Hypothalamus (tissue), 51 donors: ENCODE results near the gene GTF2H4.

Experiments used
- DNase-seq, 51 donors: peaks; one replicate each; lab custom pipeline; 2025; lab: John Stamatoyannopoulos, UW

GTF2H4 gene

GRCh38 chr6:30882204-30882758, 25.7 kb upstream of the GTF2H4 start:
- peak in 10 of 51 donors; percentile 17 to 59 (median 37) for DNase-seq

DNA sequence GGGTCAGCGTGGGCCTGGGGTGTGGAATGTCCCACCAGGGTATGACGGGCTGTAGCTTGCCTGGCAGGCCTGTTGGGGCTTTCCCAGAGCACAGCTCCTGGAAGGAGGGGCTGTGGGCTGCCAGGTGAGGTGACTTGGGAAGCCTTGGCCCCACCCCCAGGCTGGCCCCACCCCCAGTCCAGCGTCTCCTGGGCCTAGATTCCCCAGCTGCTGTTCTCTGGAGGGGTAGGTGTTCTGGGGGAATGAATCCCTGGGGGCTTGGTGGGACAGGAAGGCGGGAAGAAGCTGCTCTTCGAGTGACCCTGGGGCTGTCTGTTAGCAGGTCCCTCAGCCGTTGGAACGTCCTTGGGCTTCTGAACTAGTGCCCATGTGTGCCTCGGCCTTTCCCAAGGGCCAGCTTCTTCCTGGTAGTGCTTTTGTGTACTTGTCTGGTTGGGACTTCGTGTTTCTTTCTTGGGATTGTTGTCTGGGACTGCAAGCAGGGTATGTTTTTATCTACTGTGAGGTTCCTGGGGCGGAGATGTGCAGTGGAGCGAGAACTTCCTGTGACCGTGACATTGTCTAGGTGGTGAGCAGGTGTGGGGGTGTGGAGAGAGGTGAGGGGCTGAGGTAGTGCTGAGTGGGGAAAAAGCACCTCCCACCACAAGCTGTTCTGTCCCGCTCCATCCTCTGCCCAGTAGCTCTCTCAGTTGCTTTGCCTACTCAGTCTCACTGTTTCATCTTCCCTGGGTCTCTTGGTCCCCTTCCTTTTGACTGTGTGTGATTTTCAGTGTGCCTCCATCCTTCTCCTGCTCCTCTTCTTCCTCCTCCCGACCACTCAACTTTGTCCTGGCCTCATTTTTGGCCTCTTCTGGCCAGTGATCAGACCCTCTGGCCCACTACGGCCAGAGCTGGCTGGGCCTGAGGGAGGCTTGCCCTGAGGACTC, 25.0 kb upstream of the GTF2H4 start:
- peak in 11 of 51 donors; percentile 15 to 72 (median 45) for DNase-seq

GRCh38 chr6:30883685-30884520, 24.1 kb upstream of the GTF2H4 start, which contains the start of gene DDR1:
Gene DDR1 (plus strand): TSS chr6:30884519. CDS start chr6:30888730, 4,211 bp downstream.
- peak in 48 of 51 donors; percentile 33 to 91 (median 80) for DNase-seq

DNA sequence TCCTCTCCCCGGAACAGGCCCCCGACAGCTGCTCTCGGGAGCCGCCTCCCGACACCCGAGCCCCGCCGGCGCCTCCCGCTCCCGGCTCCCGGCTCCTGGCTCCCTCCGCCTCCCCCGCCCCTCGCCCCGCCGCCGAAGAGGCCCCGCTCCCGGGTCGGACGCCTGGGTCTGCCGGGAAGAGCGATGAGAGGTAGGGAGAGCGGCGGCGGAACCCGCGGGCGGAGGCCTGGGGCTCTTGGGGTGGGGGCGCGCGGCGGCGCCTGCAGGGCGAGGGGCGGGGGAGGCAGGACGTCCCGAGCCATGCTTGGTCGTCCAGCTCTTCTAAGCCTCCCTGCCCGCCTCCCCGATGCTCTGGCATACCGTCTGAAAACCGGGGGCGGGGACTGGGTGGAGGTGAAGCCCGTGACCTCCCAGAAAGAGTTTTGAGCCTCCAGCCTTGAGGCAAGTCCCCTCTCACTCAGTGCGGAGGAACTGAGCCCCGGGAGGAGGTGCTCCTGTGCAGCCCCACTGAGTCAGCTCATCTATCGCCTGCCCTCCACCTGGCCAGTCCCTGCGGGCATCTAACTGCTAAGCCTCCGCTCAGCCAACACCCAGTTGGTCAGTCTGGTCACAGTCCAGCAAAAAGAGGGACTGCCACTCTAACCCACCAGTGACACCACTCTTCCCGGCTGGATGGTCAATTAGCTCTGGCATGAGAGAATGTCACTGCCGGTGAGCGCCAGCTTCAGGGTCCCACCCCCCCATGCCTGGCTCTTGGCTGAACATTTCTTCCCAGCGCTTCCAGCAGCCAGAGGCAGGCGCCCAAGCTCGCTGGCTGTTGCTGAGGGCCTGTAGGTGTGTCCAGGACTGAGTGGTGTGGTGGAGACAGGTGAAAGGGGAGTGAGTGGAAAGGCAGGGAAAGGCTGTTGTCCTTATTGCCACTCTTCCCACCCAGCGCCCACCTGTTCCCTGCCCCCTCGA, 23.2 kb upstream of the GTF2H4 start:
- DNase-seq, result peak in 46 of 51 donors; percentile 33 to 85 (median 58)

GRCh38 chr6:30885481-30885998, 22.5 kb upstream of the GTF2H4 start:
- peak in 9 of 51 donors; percentile 46 to 85 (median 55) for DNase-seq

- DNase-seq, result peak in 48 of 51 donors; percentile 33 to 88 (median 64)
These were observed 21.8 kb upstream of the GTF2H4 start for GRCh38 chr6:30885999-30886896.

GRCh38 chr6:30886897-30887255, 21.1 kb upstream of the GTF2H4 start:
- no peak for DNase-seq

- peak in 23 of 51 donors; percentile 8 to 69 (median 30) for DNase-seq
These were observed 19.8 kb upstream of the GTF2H4 start for GRCh38 chr6:30887901-30888815.

- DNase-seq, result peak in 3 of 51 donors; percentile 18 to 20 (median 18)
These were observed 19.1 kb upstream of the GTF2H4 start for GRCh38 chr6:30888816-30889495.

- no peak for DNase-seq
These were observed 18.5 kb upstream of the GTF2H4 start for GRCh38 chr6:30889496-30889885.

DNA sequence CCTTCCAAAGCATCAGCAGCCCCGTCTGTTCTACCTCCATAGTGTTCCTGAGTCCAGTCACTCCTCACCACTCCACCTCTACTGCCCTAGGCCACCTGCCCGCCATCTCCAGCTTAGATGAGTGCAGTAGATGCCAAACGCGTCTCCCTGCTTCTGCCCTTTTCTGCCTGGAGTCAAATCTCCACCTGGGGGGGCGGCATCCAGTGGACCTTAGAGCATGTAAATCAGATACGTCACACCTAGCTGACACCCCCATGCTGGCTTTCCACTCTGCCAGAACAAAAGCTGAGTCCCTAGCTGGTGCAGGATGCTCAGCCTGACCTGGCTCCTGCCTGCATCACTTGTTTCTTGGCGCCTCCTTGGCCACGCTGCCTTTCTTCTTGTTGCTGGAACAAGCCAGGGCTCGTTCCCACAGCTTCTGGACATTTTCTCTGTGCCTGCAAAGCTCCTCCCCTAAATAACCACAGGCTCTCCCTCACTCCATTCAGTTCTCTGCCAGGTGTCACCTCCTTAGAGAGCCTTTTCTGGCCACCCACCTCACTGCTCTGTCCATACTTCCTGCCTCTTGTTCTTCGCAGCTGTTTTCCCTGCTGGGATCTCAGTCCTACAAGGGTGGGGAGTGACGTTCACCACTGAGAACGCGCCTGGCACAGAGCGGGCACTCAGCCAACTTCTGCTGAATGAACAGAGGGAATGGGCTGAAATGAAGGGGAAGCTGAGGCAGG, 17.9 kb upstream of the GTF2H4 start:
- DNase-seq, result peak in 46 of 51 donors; percentile 21 to 90 (median 68)

DNA sequence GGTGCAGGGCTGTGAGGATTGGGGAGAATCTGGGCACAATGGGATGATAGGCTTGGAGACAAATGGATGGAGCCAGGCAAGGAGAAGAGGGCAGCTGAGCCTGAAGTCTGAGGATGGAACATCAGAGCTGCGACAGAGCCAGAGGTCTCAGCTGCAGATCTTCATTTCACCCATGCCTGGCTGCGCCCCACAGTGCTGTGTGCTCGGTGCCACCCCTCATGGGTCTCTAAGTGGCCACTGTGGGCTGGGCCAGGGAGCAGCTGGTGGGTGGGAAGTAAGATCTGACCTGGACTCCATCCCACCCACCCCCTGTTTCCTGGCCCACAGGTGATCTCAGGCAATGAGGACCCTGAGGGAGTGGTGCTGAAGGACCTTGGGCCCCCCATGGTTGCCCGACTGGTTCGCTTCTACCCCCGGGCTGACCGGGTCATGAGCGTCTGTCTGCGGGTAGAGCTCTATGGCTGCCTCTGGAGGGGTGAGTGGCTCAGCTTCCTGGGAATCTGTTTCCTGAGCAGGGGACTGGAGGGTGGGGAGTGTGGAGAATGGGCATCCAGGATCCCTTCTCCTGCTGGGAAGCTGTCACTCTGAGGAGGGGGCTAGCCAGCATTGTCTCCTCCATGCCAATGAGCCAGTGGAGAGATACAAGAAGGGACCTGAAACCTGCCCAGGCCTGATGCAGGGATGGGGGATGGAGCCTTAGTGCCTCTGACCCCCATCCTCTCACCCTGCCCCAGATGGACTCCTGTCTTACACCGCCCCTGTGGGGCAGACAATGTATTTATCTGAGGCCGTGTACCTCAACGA, 17.2 kb upstream of the GTF2H4 start:
- DNase-seq, result peak in 1 of 51 donors; percentile 47

DNA sequence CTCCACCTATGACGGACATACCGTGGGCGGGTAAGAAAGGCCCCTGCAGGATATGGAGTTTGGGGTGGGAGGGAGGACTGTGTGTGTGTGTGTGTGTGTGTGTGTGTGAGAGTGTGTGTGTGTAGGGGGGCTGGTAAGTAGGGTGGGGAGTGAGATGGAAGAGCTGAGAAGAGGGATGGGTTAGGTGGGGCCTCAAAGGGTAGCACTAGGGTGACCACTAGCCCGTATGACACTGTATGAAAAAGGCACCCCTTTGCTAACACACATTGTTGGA, 16.6 kb upstream of the GTF2H4 start:
- no peak for DNase-seq

- peak in 1 of 51 donors; percentile 5 for DNase-seq
These were observed 16.0 kb upstream of the GTF2H4 start for GRCh38 chr6:30891816-30892538.
